Suprapubic skin (tissue), 4 donors: ENCODE results near the gene PLA1A. TPM values are rescaled to one million over a fixed set of nuclear protein-coding genes. Genes with fewer than 3 reads are reported as not detected.

ENCODE experiments used
- DNase-seq, 2 donors: peaks; one replicate each; pipeline ENCODE4 v3.0.0-alpha.2; 2019; ENCODE audit warnings: low spot score in 2 of 2
- H3K27ac ChIP-seq: fragments of 200-600 bp; sonication (generic); one replicate; pipeline ENCODE4 v1.5.1; 2019
- H3K27me3 ChIP-seq: fragments of 200-600 bp; sonication (generic); one replicate; pipeline ENCODE4 v1.5.1; 2019
- H3K36me3 ChIP-seq: fragments of 200-600 bp; sonication (generic); one replicate; pipeline ENCODE4 v1.5.1; 2019
- H3K4me1 ChIP-seq: fragments of 200-600 bp; sonication (generic); one replicate; pipeline ENCODE4 v1.5.1; 2019
- H3K4me3 ChIP-seq: fragments of 200-600 bp; sonication (generic); one replicate; pipeline ENCODE4 v1.5.1; 2019; ENCODE audit warnings: mild to moderate bottlenecking
- H3K9me3 ChIP-seq: fragments of 200-600 bp; sonication (generic); one replicate; pipeline ENCODE4 v1.5.1; 2019
- CTCF ChIP-seq, 2 donors: fragments of 200-600 bp in 1 of 2; fragments of 450-650 bp in 1 of 2; sonication (generic) in 1 of 2; IDR thresholded peaks; one replicate each; pipeline ENCODE4 v1.5.1; 2016 to 2019; ENCODE audit warnings: antibody characterized with exemption in 2 of 2, mild to moderate bottlenecking in 1 of 2, moderate library complexity in 1 of 2
- EP300 ChIP-seq: sonication (generic); formaldehyde crosslinking; IDR thresholded peaks from one replicate; pipeline ENCODE4 v1.6.1; 2017; ENCODE audit warnings: antibody characterized with exemption
- POLR2A ChIP-seq, 2 donors: fragments of 450-650 bp; IDR thresholded peaks; one replicate each; pipeline ENCODE4 v1.6.1; 2017; ENCODE audit warnings: antibody characterized with exemption in 2 of 2, mild to moderate bottlenecking in 2 of 2, moderate library complexity in 2 of 2
- POLR2AphosphoS5 ChIP-seq, 3 donors: sonication (generic); formaldehyde crosslinking; IDR thresholded peaks; one replicate each; pipeline ENCODE4 v1.6.1; 2017; ENCODE audit warnings: antibody characterized with exemption in 3 of 3
- WGBS: methylation state at CpG from one replicate; pipeline ENCODE4 v1.1.5; 2018; 5-methylcytosine and 5-hydroxymethylcytosine counted together
- total RNA-seq, 4 donors: library from RNA; depleted of rRNA; stranded (reverse); fragments of >200 nt; gene quantifications; one replicate each; pipeline ENCODE4 v1.1.0, GENCODE V29; 2016

PLA1A gene
- total RNA-seq, 4 donors from 2014 or later: 0.39 to 1.8 (median 1.4) TPM; not detected in 1

- Histone ChIP-seq H3K9me3 (no peaks in the 10 kb centered on the region), H3K36me3 (no peaks in the 10 kb centered on the region), H3K27me3 (no peaks in the 10 kb centered on the region), H3K4me1 (peaks cover 22% of the 10 kb centered on the region), H3K27ac (no peak overlapping the region), H3K4me3 (no peak overlapping the region)
- TF ChIP-seq POLR2A (IDR thresholded peaks at IDR 0.05) (no peak), EP300 (no peak), POLR2AphosphoS5 (IDR thresholded peaks at IDR 0.05) (no peak), CTCF (IDR thresholded peaks at IDR 0.05) (no peak)
- no peak for DNase-seq
- whole genome bisulfite sequencing: 74% methylated on average over 8 of the region's 8 CpGs
Observed at GRCh38 chr3:119625451-119626153, 27.9 kb downstream of the PLA1A start.

GRCh38 chr3:119626196-119626595, 28.5 kb downstream of the PLA1A start:
- Histone ChIP-seq H3K4me1 (peaks cover 24% of the 10 kb centered on the region), H3K9me3 (no peaks in the 10 kb centered on the region), H3K27me3 (no peaks in the 10 kb centered on the region), H3K36me3 (no peaks in the 10 kb centered on the region), H3K27ac (no peak overlapping the region), H3K4me3 (no peak overlapping the region)
- no peak for DNase-seq
- TF ChIP-seq EP300 (no peak), CTCF (IDR thresholded peaks at IDR 0.05) (no peak), POLR2AphosphoS5 (IDR thresholded peaks at IDR 0.05) (no peak), POLR2A (IDR thresholded peaks at IDR 0.05) (no peak)
- 89% methylated on average over 1 of the region's 1 CpG for WGBS

- no peak overlapping the region for H3K27ac ChIP-seq
- no peak for TF ChIP-seq POLR2AphosphoS5 (IDR thresholded peaks at IDR 0.05)
- no peak for TF ChIP-seq CTCF (IDR thresholded peaks at IDR 0.05)
- no peak for TF ChIP-seq EP300
- TF ChIP-seq POLR2A (IDR thresholded peaks at IDR 0.05): no peak
Observed at GRCh38 chr3:119627461-119627860, 29.8 kb downstream of the PLA1A start.

GRCh38 chr3:119628390-119628789, 30.7 kb downstream of the PLA1A start:
- Histone ChIP-seq H3K27me3 (no peaks in the 10 kb centered on the region), H3K9me3 (no peaks in the 10 kb centered on the region), H3K36me3 (no peaks in the 10 kb centered on the region), H3K4me3 (no peak overlapping the region), H3K4me1 (peaks cover 24% of the 10 kb centered on the region), H3K27ac (no peak overlapping the region)
- no peak for DNase-seq
- no peak for TF ChIP-seq EP300
- no peak for TF ChIP-seq POLR2A (IDR thresholded peaks at IDR 0.05)
- TF ChIP-seq CTCF (IDR thresholded peaks at IDR 0.05): no peak
- TF ChIP-seq POLR2AphosphoS5 (IDR thresholded peaks at IDR 0.05): no peak
- 77% methylated on average over 4 of the region's 4 CpGs for WGBS

More at GRCh38 chr3:119627461-119627860, 29.8 kb downstream of the PLA1A start:
- no peak overlapping the region for H3K4me3 ChIP-seq
- no peaks in the 10 kb centered on the region for H3K9me3 ChIP-seq
- peaks cover 24% of the 10 kb centered on the region for H3K4me1 ChIP-seq
- no peaks in the 10 kb centered on the region for H3K27me3 ChIP-seq
- WGBS: 64% methylated on average over 8 of the region's 8 CpGs
- H3K36me3 ChIP-seq: no peaks in the 10 kb centered on the region
- DNase-seq: no peak

- no peak overlapping the region for H3K4me3 ChIP-seq
- DNase-seq: no peak
- peaks cover 24% of the 10 kb centered on the region for H3K4me1 ChIP-seq
- no peaks in the 10 kb centered on the region for H3K36me3 ChIP-seq
- no peak overlapping the region for H3K27ac ChIP-seq
- TF ChIP-seq POLR2AphosphoS5 (IDR thresholded peaks at IDR 0.05): no peak
- TF ChIP-seq CTCF (IDR thresholded peaks at IDR 0.05): no peak
- no peak for TF ChIP-seq POLR2A (IDR thresholded peaks at IDR 0.05)
- no peak for TF ChIP-seq EP300
- no peaks in the 10 kb centered on the region for H3K9me3 ChIP-seq
- no peaks in the 10 kb centered on the region for H3K27me3 ChIP-seq
- WGBS: 31% methylated on average over 1 of the region's 1 CpG
Observed at GRCh38 chr3:119628816-119629445, 31.2 kb downstream of the PLA1A start.
